ENCODE measurements around the gene ENTPD1.
A peak's percentile ranks its signal among the peaks of the same experiment; 100 is the strongest.

The ENTPD1 gene

DNA sequence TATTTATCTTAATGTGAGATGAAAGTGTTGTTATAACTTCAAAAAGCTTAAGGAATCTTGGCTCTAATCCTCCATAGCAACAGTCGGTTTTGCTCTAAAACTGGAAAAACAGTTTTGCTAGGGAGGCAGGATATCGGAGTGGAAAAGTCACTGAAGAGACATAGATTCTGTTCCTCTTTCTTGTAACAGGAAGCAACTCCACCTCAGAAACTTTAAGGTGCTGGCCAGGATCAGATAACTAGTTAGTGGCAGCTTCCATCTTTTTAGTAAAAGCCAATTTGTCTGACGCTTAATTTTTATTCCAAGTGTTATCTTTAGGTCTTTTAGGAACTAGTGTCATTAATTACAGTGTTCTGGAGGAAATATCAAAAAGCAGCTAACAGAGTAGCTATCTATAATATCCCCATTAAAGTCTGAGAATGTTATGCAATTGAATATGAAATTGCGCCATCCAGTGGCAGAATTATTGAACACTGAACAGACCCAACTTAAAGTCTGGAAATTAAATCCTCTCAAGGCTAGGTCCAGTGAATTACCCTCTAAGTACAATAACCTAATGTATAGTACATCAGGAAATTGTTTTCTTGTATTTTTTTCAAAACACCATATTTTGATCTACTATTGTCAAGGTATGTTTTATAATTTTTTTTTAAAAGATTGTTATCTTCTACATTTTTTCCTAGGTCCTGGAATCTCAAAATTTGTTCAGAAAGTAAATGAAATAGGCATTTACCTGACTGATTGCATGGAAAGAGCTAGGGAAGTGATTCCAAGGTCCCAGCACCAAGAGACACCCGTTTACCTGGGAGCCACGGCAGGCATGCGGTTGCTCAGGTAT, 85.9 kb downstream of the ENTPD1 start:
- Histone ChIP-seq H3K9ac (ENCODE audit: low read length) (no peak overlapping the region), H2AFZ (ENCODE audit: low read length) (no peak overlapping the region), H3K36me3 (replicated peaks; ENCODE audit: insufficient read depth, low read length) (no peaks in the 10 kb centered on the region), H3K4me2 (ENCODE audit: low read depth, low read length) (no peak overlapping the region), H4K20me1 (ENCODE audit: insufficient read depth, low read length) (no peaks in the 10 kb centered on the region), H3K27me3 (replicated peaks; ENCODE audit: insufficient read depth, low read length) (no peaks in the 10 kb centered on the region), H3K79me2 (ENCODE audit: low read length) (no peaks in the 10 kb centered on the region), H3K4me1 (ENCODE audit: low read length) (no peaks in the 10 kb centered on the region), H3K9me2 (replicated peaks; ENCODE audit: insufficient read depth, low read length) (no peaks in the 10 kb centered on the region), H3K4me3 (ENCODE audit: low read length) (no peak overlapping the region), H3K9me3 (replicated peaks; ENCODE audit: insufficient read depth, low read length) (no peaks in the 10 kb centered on the region), H3F3A (ENCODE audit: insufficient read depth, low read length) (no peaks in the 10 kb centered on the region), H3K27ac (ENCODE audit: low read length) (no peak overlapping the region)
- peak; percentile 63 for DNase-seq
- TF ChIP-seq EZH2phosphoT487 (IDR thresholded peaks at IDR 0.05; ENCODE audit: low read length), result no peak
- TF ChIP-seq, protein P1, sequence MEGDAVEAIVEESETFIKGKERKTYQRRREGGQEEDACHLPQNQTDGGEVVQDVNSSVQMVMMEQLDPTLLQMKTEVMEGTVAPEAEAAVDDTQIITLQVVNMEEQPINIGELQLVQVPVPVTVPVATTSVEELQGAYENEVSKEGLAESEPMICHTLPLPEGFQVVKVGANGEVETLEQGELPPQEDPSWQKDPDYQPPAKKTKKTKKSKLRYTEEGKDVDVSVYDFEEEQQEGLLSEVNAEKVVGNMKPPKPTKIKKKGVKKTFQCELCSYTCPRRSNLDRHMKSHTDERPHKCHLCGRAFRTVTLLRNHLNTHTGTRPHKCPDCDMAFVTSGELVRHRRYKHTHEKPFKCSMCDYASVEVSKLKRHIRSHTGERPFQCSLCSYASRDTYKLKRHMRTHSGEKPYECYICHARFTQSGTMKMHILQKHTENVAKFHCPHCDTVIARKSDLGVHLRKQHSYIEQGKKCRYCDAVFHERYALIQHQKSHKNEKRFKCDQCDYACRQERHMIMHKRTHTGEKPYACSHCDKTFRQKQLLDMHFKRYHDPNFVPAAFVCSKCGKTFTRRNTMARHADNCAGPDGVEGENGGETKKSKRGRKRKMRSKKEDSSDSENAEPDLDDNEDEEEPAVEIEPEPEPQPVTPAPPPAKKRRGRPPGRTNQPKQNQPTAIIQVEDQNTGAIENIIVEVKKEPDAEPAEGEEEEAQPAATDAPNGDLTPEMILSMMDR (IDR thresholded peaks at IDR 0.05; ENCODE audit: low read length), result peak; percentile 74

DNA sequence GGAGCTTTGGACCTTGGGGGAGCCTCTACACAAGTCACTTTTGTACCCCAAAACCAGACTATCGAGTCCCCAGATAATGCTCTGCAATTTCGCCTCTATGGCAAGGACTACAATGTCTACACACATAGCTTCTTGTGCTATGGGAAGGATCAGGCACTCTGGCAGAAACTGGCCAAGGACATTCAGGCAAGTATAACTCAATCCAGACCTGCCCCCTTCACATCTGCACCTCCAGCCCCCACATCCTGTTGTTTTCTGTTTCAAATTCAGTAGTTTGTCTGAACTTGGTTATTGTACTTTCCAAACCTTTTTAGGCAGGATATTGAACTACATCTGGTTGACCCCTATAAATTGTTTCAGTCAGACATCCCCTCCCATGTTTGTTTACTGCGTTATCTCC, 89.4 kb downstream of the ENTPD1 start:
- no peak overlapping the region for H2AFZ ChIP-seq (ENCODE audit: low read length)
- no peaks in the 10 kb centered on the region for H4K20me1 ChIP-seq (ENCODE audit: insufficient read depth, low read length)
- no peaks in the 10 kb centered on the region for H3K9me2 ChIP-seq (replicated peaks; ENCODE audit: insufficient read depth, low read length)
- no peak overlapping the region for H3K4me3 ChIP-seq (ENCODE audit: low read length)
- no peak overlapping the region for H3K27ac ChIP-seq (ENCODE audit: low read length)
- H3K36me3 ChIP-seq (replicated peaks; ENCODE audit: insufficient read depth, low read length), result no peaks in the 10 kb centered on the region
- H3K27me3 ChIP-seq (replicated peaks; ENCODE audit: insufficient read depth, low read length), result no peaks in the 10 kb centered on the region
- H3K79me2 ChIP-seq (ENCODE audit: low read length), result no peaks in the 10 kb centered on the region
- no peaks in the 10 kb centered on the region for H3K9me3 ChIP-seq (replicated peaks; ENCODE audit: insufficient read depth, low read length)
- H3K4me1 ChIP-seq (ENCODE audit: low read length), result no peaks in the 10 kb centered on the region
- H3K4me2 ChIP-seq (ENCODE audit: low read depth, low read length), result no peak overlapping the region
- TF ChIP-seq, protein P1 (IDR thresholded peaks at IDR 0.05; ENCODE audit: low read length), result no peak
- no peak for TF ChIP-seq EZH2 (optimal IDR thresholded peaks at IDR 0.05; ENCODE audit: low read depth, low read length)
- no peak for TF ChIP-seq EZH2phosphoT487 (IDR thresholded peaks at IDR 0.05; ENCODE audit: low read length)
- no peaks in the 10 kb centered on the region for H3F3A ChIP-seq (ENCODE audit: insufficient read depth, low read length)
- H3K9ac ChIP-seq (ENCODE audit: low read length), result no peak overlapping the region
- DNase-seq, result no peak

DNA sequence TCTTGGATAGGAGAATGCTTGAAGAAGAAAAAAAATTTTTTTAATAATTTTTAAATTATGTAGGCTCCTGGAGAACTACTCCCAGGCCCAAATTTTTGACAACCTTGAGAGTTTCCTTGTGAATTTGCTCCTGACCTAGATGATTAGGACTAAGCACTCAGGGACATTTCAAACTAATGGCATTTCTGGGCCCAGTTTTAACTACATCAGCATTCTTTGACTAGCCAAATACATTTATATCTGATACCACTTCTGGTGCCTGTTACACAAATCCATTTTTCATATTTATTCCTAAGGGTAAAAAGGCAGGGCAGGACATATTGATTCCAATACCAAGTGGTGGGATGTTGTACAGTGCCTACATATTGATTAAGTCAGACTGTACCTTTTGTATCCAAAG, 91.0 kb downstream of the ENTPD1 start:
- no peaks in the 10 kb centered on the region for H3K36me3 ChIP-seq (replicated peaks; ENCODE audit: insufficient read depth, low read length)
- TF ChIP-seq EZH2phosphoT487 (IDR thresholded peaks at IDR 0.05; ENCODE audit: low read length) (no peak), EZH2 (optimal IDR thresholded peaks at IDR 0.05; ENCODE audit: low read depth, low read length) (no peak)
- TF ChIP-seq, protein P1 (IDR thresholded peaks at IDR 0.05; ENCODE audit: low read length), result no peak
- H3K27ac ChIP-seq (ENCODE audit: low read length), result no peak overlapping the region
- DNase-seq, result no peak
- H2AFZ ChIP-seq (ENCODE audit: low read length), result no peak overlapping the region
- no peaks in the 10 kb centered on the region for H4K20me1 ChIP-seq (ENCODE audit: insufficient read depth, low read length)
- no peaks in the 10 kb centered on the region for H3K4me1 ChIP-seq (ENCODE audit: low read length)
- H3F3A ChIP-seq (ENCODE audit: insufficient read depth, low read length), result no peaks in the 10 kb centered on the region
- H3K79me2 ChIP-seq (ENCODE audit: low read length), result no peaks in the 10 kb centered on the region
- H3K9me2 ChIP-seq (replicated peaks; ENCODE audit: insufficient read depth, low read length), result no peaks in the 10 kb centered on the region
- H3K9me3 ChIP-seq (replicated peaks; ENCODE audit: insufficient read depth, low read length), result no peaks in the 10 kb centered on the region
- no peak overlapping the region for H3K4me3 ChIP-seq (ENCODE audit: low read length)
- H3K9ac ChIP-seq (ENCODE audit: low read length), result no peak overlapping the region
- no peak overlapping the region for H3K4me2 ChIP-seq (ENCODE audit: low read depth, low read length)
- H3K27me3 ChIP-seq (replicated peaks; ENCODE audit: insufficient read depth, low read length), result no peaks in the 10 kb centered on the region

Measured in MM.1S (cell line).